GM21737 (cell line): ENCODE measurements around the gene CYP8B1.
A peak's percentile ranks its signal among the peaks of the same experiment; 100 is the strongest.

Source experiments
- ATAC-seq: cut with Tn5 transposase; IDR thresholded peaks from one replicate; pipeline ENCODE4 v1.9.1; 2021; ENCODE audit warnings: mild to moderate bottlenecking, moderate library complexity; ENCODE audit not compliant: unreplicated experiment

The CYP8B1 gene

GRCh38 chr3:42855219-42855546, 20.5 kb downstream of the CYP8B1 start:
- ATAC-seq, result no peak

DNA sequence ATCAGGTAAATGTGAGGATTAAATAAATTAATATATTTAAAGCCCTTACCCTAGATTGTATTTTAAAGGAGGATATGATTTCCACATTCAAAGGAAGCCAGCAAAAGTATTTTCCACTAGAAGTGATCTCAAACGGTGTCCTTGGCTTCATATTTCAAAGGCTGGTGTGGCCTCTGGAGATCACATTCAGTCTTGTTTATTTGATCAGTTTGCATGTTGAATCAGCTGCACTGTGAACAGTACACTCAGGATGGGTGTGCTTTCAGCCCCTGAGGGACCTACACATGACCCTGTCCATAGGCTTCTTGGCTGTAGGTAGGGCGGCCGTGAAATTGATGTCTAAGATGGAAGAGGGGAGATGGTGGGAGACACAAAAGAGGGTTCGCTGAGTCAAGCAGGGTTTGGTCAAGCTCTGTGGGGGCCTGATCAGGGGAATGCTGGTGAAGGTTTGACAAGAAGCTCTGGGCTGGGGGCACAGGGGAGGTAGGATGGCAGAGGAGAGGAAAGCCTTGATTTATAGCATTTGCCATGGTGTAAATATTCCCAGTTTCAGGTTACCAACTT, 21.9 kb downstream of the CYP8B1 start:
- no peak for ATAC-seq

GRCh38 chr3:42853056-42853455, 22.6 kb downstream of the CYP8B1 start:
- no peak for ATAC-seq

DNA sequence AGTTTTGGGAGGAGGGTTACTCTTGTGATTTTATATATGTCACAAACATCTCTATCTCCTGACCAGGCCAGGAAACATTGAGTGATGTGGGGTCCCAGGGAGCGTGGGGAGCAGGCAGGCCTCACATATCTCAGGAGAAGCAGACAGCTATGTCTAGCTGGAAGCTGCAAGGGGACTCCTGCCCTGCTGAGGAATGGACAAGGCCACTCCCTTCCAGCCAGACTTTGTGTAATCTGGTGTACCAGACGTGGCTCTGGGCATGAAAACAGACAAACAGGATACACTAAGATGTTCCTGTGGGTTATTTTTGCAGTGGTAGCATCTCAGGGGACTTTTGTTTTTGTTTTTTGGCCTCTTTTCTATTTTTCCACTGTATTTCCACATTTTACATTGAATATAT, 23.2 kb downstream of the CYP8B1 start:
- no peak for ATAC-seq

DNA sequence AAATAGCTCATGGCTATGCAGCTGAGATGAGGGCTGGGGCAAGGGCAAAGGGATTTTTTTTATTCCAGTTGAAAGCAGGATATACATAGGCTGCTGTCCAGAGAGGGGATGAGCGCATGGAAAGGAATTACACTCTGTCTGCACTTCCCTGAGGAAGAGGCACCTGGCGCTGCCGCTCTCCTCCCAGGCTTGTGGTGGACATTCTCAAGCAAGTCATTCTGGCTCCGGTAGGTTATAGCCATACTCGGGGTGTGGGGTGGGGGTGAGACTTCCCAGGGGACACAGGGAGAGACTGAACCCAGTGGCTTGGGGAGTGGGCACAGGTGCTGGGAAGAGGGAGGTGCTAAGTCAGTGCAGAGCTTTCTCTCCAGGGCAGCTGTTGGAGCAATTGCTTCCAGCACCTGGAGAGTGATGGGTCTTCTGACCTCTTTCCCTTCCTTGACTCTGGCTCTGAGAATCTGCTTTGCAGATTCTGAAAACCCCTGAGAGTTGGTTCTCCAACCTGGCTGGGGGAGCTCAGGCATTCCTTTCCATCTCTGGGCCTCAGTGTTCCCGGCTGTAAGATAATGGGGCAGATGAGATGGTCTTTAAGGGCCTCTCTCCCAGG, 24.3 kb downstream of the CYP8B1 start:
- no peak for ATAC-seq

GRCh38 chr3:42850263-42850662, 25.4 kb downstream of the CYP8B1 start:
- no peak for ATAC-seq

GRCh38 chr3:42849017-42849416, 26.7 kb downstream of the CYP8B1 start:
- ATAC-seq, result no peak

DNA sequence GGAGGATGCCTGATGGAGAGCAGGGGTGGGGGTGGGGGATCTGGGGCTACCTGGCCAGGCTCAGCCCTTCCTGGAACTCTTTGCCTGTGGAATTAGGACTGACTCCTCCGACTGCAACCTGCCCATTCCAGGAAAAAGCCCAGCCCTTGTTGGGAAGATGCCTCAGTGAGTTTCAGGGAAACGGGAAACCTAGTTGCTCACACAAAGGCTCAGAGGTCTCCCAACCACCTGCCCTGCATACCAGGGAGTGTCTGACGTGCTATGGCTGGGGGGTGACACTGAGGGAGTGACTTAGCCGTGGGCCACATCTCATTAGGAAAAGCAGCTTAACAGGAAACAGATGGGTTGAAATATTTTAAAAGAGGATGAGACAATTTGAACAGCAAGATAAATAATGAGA, 27.9 kb downstream of the CYP8B1 start:
- no peak for ATAC-seq

- ATAC-seq, result no peak
Observed at GRCh38 chr3:42846685-42847522, 28.8 kb downstream of the CYP8B1 start.

DNA sequence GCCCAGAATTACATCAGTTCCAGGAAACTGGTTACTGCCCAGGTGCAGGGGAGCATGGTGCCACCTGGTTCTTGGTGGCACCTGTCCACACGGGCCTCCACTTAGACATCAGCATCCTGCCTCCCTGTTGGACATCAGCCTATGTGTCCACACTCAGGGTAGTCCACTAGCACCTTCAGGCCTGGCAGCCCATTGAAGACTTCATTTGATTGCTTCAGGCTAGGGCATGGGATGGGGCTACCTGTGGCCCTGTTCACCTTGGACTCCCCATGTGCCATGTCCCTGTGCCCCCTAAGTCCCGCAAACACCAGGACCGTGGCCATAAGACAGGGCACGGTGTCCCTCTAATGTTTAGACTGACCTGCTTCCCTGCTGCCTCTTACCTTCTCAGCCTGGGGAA, 30.9 kb downstream of the CYP8B1 start:
- no peak for ATAC-seq

DNA sequence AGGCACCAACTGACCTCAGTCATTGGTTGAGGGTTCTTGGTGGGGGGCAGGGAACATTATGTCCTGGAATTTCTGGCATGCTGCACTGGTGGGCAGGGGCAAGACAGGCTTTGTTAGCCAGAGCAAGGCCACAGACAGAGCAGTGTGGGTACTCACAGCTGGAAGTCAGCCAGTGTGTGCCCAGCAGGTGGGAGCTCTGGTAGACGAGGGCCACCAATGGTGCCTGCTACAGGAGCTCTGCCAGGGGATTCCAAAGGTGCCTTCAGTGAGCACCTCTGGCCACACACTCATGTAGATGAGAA, 31.3 kb downstream of the CYP8B1 start:
- ATAC-seq, result no peak

DNA sequence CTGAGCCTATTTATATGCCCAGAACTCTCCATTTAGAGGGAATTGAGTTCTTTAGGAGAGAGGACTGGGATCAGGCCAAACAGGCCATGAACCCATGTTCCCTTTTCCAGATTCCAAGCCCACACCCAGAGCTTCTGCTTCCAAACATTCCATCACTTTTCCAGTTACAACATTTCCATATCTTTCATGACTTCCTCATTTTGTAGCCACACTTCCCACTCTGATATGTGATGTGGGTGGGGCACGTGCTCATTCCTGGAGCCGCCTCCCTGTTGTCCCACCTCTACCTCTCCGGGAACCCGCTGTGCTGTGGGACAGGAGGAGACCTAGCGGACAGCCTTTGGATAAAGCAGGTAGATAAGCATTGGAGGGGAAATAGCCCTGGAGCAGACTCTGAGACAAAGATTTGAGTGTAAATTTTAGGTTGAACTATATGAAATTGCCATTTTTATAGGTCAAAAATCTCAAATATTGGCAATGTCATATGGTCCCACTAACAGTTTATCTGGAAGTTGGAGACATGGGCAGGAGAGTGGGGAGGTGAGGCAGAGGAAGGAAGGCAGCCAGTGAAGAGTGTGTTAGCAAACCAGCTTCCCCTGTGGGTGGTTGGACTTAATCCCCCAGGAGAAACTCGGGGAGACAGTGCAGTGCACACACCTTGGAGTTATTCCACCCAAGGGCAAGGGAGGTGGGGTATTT, 31.8 kb downstream of the CYP8B1 start:
- no peak for ATAC-seq

- ATAC-seq, result no peak
Observed at GRCh38 chr3:42841332-42841731, 34.3 kb downstream of the CYP8B1 start.

DNA sequence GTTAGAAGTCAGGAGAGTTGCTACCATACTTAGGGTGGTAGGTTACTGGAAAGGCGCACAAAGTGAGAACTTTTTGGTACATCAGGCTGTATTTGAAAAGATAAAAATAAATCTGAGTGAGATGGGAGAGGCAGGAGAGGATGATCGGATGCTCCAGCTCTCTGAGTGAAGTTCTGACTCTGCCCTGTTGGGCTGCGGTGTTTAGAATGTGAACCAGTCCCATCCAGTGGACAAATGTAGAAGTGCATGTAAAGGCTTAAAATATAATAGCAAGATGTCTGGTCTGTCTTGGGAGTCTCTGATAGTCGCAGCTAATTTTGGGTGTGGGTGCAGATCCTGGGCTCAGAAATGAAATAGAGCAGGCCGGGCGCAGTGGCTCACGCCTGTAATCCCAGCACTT, 36.1 kb downstream of the CYP8B1 start:
- peak; percentile 85 for ATAC-seq

DNA sequence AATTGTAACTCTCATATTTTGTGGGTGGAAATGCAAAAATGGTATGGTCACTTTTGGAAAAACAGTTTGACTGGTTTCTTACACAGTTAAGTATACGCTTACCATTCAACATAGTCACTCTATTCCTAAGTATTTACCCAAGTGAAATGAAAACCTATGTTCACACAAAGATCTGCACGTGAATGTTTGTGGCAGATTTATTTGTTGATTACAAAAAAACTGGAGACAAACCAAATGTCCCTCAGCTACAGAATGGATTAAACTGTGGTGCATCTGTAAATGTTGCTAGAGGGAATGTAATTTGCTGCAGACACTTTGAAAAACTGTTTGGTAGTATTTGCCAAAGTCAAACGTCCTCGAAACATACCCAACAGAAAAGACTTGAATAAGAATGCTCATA, 37.1 kb downstream of the CYP8B1 start:
- ATAC-seq, result no peak

DNA sequence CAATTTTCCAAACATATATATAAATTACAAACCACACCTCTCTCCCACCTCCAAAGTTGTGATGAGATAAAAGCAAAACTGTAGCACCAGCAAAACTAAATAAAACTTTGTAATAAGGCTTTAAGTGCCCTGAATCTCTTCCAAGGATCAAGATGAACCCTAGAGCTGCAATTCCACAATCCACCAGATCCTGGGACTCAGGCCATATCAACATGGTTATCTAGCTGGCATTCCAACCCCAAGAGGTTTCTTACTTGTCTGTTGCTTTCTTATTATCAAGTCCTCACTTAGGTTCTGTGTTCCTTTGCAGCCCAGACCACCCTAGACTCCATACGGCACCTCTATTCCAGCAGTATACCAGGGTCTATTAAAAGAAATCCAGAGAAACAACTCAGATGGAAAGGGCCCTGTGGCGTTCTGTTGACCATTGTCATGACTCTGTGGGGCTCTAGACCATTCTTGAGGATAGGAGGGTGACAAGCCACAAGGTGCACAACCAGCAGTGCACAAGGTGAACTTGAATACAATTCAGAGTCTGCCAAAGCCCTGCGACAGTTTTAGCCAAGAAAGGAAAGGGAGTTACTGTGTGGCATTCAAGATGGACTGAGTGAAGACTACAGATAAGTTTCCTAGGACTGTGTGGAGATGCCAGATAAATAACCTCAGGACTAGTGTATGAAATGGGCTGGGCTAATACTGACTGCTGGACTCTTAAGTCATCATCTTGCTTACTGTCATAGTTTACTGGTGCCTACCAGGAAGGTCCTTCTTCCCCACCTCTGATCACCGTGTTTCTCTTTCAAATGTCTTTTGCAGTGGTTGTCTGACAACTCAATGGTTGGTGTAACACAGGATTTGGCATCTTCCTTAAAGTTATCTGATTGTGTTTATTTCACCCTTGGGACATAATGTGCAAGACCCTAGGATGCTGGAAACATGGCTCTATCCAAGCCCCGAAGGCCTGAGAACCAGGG, 39.2 kb downstream of the CYP8B1 start:
- no peak for ATAC-seq

DNA sequence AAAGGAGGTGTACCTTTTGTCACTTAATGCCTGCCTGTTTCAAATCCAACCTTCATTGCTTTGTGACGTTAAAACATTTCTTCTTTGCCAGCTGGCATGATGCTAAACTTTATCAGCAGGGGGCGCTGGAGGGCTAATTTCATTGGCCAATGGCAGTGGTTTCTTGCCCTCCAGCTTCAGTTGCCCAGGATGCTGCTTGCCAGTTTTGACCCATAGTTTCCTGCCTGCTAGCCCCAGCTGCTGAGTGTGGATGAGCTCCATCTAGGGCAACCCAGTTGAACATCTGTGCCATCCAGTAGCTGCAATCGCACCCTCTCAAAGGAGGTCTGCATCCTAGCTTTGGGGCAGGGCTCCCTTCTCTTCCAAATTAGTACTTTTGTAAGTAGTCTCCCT, 44.4 kb downstream of the CYP8B1 start:
- ATAC-seq, result no peak

- ATAC-seq, result no peak
Observed at GRCh38 chr3:42830437-42831320, 45.0 kb downstream of the CYP8B1 start.

GRCh38 chr3:42829628-42830436, 45.8 kb downstream of the CYP8B1 start:
- ATAC-seq, result no peak
